Left lobe of liver (tissue), 2 donors: ENCODE results near the gene ZBTB49. TPM values are rescaled to one million over a fixed set of nuclear protein-coding genes. Genes with fewer than 3 reads are reported as not detected.

ENCODE experiments used
- ATAC-seq: fragments of 200-7000 bp; cut with Tn5 transposase; one replicate; pipeline ENCODE4 v1.9.1; 2020; ENCODE audit warnings: mild to moderate bottlenecking, moderate library complexity
- DNase-seq: peaks from one replicate; pipeline ENCODE4 v3.0.0-alpha.2; 2020; ENCODE audit warnings: low spot score
- total RNA-seq: library from RNA; stranded (reverse); gene quantifications from one replicate; pipeline ENCODE4 v1.2.1, GENCODE V29; 2021
- donor health status: DM: no; HTN: no; CAD: no; lungs with moderate emphysema.
- donor health status: DM: no; HTN: yes; CAD: no.

The ZBTB49 gene
- total RNA-seq, 1 donor from 2014 or later: 3.2 TPM

DNA sequence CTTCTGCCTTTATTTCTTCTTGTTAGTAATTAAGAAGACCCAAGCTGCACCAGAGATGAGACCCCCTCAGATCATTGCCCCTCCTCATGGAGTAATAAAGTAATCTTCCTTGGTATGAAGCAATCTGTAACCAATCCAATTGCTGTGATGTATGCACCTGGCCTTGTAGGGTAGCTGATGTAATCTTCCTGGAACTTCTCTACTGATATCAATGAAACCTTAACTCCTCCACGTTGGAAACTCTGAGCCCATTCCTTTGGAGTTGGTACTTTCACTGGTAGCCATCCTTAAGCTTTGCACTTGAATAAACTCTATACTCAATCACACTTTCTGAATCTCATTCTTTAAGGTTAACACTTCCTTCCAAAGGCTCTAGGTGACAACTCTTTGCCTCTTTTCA is 65.3 kb downstream of the ZBTB49 start:
- ATAC-seq (no peak), DNase-seq (no peak)

DNA sequence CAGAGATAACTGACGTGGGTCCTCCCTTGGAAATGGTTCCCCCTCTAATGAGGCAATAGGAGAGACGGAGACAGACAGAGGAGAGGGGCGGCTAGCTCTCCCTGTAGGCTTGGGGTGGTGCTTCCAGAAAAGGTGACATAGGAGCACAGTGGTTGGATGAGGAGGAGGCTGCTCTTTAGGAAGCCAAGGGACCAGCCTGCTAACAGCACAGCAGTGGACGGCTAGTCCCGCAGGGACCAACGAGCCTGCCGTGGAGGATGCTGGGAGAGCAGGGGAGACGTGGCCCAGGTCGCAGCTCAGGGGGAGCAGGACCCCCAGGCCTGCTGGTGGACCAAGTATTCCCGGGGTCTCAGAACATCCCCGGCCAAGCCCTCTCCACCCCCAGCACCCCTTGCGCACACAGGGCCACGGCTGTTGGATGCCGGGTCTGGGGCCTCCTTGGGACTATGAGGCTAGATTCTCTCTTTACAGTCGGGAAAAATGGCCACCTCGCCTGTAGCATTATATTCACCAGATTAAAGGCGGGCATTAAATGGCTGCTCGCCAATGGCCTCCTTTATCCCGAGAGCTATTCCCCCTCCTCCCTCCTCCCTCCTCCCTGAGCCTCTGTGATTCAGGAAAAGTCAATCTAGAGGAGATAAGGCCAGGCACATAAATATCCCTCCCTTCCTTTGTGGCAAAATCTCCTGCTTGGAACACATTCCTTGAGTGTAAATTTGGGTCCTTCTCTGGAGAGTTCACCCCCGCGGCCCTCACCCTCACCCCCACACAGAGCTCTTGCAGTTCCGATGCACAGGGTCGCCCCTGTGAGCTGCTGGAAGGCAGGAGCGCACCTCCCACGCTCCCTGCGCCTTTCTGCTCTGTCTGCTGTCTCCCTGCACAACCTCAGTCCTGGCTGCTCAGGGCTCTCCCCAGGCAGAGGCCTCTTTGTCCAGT is 66.3 kb downstream of the ZBTB49 start:
- ATAC-seq: no peak
- DNase-seq: no peak

DNA sequence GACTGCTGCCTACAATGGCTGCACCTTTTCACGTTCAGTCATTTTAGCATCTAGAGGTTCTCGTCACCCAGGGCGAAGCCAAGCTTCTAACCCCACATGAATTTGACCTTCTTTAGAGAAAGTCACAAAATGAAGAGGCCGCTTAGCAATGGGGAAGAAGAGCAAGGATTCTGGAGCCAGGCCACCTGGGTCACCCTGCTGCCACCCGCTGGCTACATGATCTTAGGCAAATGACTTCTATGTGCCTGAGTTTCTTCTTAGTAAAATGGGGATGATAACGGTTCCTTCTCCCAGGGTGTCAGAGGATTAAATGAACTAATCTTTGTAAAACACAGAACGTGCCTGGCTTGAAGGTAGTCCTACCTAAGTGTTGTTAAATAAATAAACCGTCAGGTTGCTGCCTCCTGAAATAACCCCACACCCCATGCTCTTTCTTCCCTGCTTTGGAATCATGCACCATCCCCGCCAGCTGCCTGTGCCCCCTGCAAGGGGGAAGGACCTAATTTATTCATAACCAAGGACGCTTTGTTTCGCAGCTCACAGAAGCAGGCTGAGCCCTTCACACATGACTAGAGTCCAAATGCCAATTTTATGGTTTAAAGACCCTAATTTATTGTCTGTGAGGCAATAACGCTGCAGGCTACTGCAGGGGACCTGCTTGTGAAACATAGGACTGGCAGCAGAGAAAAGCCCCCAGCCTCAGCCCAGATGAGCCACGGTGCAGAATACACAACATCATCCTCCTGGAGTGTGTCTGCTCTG is 68.2 kb downstream of the ZBTB49 start:
- ATAC-seq: no peak
- no peak for DNase-seq

DNA sequence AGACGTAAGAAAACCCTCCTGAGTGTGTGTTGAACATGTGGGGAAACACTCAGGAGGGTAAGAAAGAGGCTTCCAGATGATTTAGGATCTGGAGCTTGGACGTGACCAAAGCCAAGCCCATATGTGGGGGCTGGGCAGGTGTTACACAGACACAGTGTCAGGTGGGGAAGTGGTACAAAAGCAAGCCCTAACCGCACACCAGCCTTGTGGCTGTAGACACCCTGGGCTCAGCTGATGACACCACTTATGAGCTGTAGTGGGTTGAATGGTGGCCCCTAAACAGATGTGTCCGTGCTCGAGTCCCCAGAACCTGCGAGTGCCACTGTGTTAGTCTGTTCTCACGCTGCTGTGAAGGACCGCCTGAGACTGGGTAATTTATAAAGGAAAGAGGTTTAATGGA is 71.8 kb downstream of the ZBTB49 start:
- ATAC-seq: no peak
- DNase-seq: no peak

DNA sequence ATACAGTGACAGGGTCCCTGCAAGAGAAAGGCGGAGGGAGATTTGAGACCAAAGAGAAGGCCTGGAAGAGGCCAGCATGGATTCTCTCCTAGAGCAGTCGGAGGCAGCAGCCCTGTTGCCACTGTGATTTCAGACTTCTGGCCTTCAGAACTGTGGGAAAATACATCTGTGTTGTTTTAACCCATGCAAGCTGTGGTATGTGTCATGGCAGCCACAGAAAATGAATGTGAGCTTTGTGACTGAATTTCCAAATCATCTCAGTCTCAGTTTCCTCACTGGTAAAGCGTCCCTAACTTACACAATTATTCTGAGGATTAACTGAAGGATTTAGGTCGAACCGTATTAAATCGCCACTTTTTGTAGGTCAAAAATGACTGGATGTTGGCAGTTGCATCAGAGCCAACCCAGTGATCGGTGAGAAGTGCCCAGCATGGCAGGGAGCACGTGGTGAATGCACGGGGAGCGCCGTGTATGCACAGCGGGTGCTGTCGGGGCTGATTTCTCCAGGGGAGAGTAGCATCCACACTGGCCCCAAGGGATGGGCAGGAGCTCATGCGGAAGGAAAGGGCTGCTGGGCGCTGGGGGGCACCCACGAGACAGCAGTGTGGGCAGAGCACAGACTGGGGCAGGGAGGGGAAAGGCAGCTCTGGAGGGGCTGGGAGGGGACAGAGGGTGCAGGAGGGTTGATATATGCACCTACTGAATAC is 73.1 kb downstream of the ZBTB49 start:
- DNase-seq (no peak), ATAC-seq (no peak)

DNA sequence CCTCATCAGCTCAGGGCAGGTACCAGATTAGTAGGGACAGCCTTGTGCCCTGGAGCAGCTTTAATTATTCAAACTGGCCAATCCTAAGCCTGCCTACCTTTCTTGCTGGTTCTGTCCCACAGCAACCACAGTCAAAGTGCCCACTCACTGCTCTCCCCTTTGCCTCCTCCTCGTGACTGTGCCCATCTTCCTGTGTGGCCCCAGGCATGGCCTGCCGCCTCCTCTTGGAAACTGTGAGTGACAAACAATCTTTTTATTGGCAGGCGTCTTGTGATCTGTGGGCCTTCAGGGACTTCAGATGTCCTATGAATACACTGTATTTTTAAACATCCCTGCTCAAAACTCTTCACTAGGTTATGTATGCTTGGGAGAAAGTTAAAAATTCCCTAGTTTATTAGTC is 74.0 kb downstream of the ZBTB49 start:
- no peak for DNase-seq
- ATAC-seq: no peak

DNA sequence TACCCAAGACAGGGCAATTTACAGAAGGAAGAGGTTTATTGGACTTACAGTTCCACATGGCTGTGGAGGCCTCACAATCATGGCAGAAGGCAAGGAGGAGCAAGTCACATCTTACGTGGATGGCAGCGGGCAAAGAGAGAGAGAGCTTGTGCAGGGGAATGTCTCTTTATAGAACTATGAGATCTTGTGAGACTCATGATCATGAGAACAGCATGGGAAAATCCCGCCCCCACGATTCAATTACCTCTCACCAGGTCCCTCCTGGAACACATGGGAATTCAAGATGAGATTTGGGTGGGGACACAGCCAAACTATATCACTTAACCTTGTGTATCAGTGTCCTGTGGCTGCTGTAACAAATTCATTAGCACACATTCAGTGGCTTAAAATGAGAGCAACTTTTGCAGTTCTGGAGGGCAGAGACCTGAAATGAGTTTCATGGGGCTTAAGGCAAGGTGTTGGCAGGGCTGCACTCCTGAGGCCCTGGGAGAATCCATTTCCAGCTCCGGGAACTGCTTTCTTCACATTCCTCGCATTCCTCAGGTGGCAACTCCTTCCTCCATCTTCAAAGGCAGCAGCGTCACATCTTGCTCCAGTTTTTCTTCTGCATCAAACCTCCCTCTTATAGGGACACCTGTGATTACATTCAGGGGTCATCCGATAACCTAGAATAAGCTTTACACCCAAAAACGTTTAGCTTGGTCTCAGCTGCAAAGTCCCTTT is 74.6 kb downstream of the ZBTB49 start:
- DNase-seq: no peak

DNA sequence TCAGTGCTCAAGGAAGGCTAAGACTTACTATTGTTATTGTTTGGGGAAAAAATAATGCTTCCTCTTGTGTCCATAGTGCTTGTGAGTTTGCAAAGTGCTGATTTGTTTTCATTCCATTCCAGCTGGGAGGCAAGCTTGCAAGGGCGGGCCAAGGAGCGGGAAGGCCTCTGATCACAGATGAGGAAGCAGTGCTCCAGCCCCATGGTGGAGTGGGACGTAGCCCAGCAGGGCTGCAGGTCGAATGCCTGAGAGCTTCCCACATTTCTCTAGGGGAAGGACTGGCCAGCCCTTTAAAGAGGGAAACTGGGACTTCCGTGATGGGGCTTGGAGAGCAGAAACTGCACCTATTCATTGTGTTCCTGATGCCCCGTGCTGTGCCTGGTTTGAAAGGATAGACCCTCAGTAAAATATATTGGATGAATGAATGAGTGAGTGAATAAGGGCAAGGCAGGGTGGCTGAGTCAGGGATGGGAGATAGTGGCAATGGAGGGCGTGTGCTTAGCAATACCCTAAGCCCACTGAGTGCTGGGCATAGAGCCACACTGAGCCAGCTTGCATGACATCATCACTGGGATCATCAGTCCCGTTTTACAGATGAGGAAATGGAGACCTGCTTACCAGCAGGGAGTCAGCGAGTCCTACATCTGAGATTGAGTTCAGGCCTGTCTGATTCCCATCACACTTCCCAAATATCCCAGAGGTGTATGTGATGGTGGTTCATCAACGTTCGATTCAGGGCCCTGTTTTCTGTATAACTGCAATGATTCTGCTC is 78.9 kb downstream of the ZBTB49 start:
- DNase-seq (no peak), ATAC-seq (no peak)

More for the DNA sequence above, 74.6 kb downstream of the ZBTB49 start:
- no peak for ATAC-seq

Other genes starting within 250 kb of the ZBTB49 start
- not detected for gene OTOP1, start 63.3 kb upstream of the ZBTB49 start, total RNA-seq
- gene TMEM128, start 42.0 kb upstream of the ZBTB49 start, total RNA-seq: 4.7 TPM
- gene LYAR, start 97 bp upstream of the ZBTB49 start, total RNA-seq: 3.0 TPM
- gene NSG1, start 96.9 kb downstream of the ZBTB49 start, total RNA-seq: 0.13 TPM